ENCODE results near the gene LRRC15. TPM values are rescaled to one million over a fixed set of nuclear protein-coding genes. Genes with fewer than 3 reads are reported as not detected.

Gene LRRC15
- total and polyA plus RNA-seq, 2 donors from 2014 or later = 0.09 to 0.63 TPM

DNA sequence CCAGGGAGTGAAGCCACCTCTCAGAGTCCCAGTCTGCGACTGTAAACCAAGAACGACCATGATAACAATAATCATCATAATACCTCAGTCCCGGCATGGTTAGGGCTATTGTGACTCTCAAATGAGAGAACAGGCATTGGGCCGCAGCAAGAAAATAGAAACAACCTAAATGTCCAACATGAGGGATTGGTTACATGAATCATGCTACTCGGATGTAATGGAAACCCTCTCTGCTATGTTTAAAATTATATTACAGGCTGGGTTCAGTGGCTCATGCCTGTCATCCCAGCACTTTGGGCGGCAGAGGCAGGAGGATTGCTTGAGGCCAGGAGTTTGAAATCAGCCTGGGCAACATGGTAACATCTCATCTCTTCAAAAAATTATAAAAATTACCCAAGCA lies 21.2 kb downstream of the LRRC15 start:
- Histone ChIP-seq H3K27ac (ENCODE audit: low read depth in 2 of 2, low read length in 2 of 2) (no peak overlapping the region), H3K36me3 (ENCODE audit: control insufficient read depth in 2 of 3, insufficient read depth in 3 of 3, low read length in 3 of 3) (no peaks in the 10 kb centered on the region), H3K4me3 (ENCODE audit: low read length in 3 of 3) (no peak overlapping the region), H3K9ac (ENCODE audit: low read length in 3 of 3) (no peak overlapping the region), H3K4me1 (ENCODE audit: control insufficient read depth in 2 of 3, insufficient read depth in 2 of 3, low read depth in 1 of 3, low read length in 3 of 3) (no peaks in the 10 kb centered on the region), H3K27me3 (ENCODE audit: control insufficient read depth, insufficient read depth, low read length) (no peaks in the 10 kb centered on the region), H3K9me3 (ENCODE audit: control insufficient read depth in 2 of 3, insufficient read depth in 1 of 3, low read length in 3 of 3) (no peaks in the 10 kb centered on the region)
- FAIRE-seq (no peak), DNase-seq (no peak)
- intact Hi-C loops (cut with DNase I) = loop anchor here (10.0 kb wide), 1 partner anchor 46 kb away; the partner anchor contains the start of gene GP5
- TF ChIP-seq, protein P1, sequence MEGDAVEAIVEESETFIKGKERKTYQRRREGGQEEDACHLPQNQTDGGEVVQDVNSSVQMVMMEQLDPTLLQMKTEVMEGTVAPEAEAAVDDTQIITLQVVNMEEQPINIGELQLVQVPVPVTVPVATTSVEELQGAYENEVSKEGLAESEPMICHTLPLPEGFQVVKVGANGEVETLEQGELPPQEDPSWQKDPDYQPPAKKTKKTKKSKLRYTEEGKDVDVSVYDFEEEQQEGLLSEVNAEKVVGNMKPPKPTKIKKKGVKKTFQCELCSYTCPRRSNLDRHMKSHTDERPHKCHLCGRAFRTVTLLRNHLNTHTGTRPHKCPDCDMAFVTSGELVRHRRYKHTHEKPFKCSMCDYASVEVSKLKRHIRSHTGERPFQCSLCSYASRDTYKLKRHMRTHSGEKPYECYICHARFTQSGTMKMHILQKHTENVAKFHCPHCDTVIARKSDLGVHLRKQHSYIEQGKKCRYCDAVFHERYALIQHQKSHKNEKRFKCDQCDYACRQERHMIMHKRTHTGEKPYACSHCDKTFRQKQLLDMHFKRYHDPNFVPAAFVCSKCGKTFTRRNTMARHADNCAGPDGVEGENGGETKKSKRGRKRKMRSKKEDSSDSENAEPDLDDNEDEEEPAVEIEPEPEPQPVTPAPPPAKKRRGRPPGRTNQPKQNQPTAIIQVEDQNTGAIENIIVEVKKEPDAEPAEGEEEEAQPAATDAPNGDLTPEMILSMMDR (IDR thresholded peaks at IDR 0.05; ENCODE audit: borderline replicate concordance, extremely low read depth, insufficient read depth) = no peak

DNA sequence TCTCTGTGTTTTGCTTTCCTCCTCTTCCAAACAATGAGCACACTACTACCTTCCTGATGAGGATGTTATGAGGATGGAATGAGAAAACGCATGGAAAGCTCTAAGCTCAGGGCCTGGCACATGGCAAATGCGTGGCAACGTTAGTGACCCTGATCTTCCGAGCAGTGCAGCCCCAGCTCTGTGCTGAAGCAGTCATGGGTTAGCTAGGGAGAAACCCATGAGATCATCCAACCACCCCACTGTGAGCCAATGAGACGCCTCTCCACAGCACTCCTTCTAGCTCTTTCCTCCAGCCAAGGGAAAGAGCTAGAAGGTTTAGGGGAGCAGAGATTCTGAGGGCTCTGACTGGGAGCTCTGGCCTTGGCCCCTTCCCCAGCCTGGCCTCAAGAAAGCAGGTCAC lies 22.9 kb downstream of the LRRC15 start:
- H3K9me3 ChIP-seq (ENCODE audit: control insufficient read depth in 2 of 3, insufficient read depth in 1 of 3, low read length in 3 of 3) = no peaks in the 10 kb centered on the region
- no peaks in the 10 kb centered on the region for H3K27me3 ChIP-seq (ENCODE audit: control insufficient read depth, insufficient read depth, low read length)
- H3K4me1 ChIP-seq (ENCODE audit: control insufficient read depth in 2 of 3, insufficient read depth in 2 of 3, low read depth in 1 of 3, low read length in 3 of 3) = no peaks in the 10 kb centered on the region
- FAIRE-seq (no peak), DNase-seq (no peak)
- intact Hi-C loops (cut with DNase I) = loop anchor here (10.0 kb wide), 1 partner anchor 48 kb away; the partner anchor contains the start of gene GP5
- H3K4me3 ChIP-seq (ENCODE audit: low read length in 3 of 3) = no peak overlapping the region
- no peak overlapping the region for H3K27ac ChIP-seq (ENCODE audit: low read depth in 2 of 2, low read length in 2 of 2)
- no peaks in the 10 kb centered on the region for H3K36me3 ChIP-seq (ENCODE audit: control insufficient read depth in 2 of 3, insufficient read depth in 3 of 3, low read length in 3 of 3)
- no peak overlapping the region for H3K9ac ChIP-seq (ENCODE audit: low read length in 3 of 3)
- TF ChIP-seq, protein P1 (IDR thresholded peaks at IDR 0.05; ENCODE audit: borderline replicate concordance, extremely low read depth, insufficient read depth) = no peak

DNA sequence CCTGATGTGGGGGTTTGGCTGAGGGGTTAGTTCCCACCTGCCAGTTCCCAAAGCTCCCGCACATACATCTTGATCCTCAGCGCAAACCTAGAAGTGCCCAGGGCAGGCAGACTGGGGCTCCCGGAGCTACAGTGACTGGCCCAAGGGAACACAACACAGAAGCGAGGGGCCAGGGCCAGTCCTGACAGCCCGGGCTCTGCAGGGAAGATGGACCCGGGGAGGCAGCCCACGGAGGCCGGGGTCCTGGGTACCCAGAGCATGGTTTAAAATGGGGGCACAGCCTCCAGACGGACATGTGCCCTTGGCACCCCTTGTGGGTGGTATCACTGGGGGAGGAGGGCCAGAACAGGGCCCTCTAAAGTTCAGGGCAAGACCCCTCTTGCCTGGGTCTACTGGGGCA lies 23.5 kb downstream of the LRRC15 start:
- no peak for FAIRE-seq
- Histone ChIP-seq H3K27me3 (ENCODE audit: control insufficient read depth, insufficient read depth, low read length) (no peaks in the 10 kb centered on the region), H3K27ac (ENCODE audit: low read depth in 2 of 2, low read length in 2 of 2) (no peak overlapping the region), H3K4me1 (ENCODE audit: control insufficient read depth in 2 of 3, insufficient read depth in 2 of 3, low read depth in 1 of 3, low read length in 3 of 3) (no peaks in the 10 kb centered on the region), H3K36me3 (ENCODE audit: control insufficient read depth in 2 of 3, insufficient read depth in 3 of 3, low read length in 3 of 3) (no peaks in the 10 kb centered on the region), H3K9me3 (ENCODE audit: control insufficient read depth in 2 of 3, insufficient read depth in 1 of 3, low read length in 3 of 3) (no peaks in the 10 kb centered on the region), H3K9ac (ENCODE audit: low read length in 3 of 3) (no peak overlapping the region), H3K4me3 (ENCODE audit: low read length in 3 of 3) (no peak overlapping the region)
- intact Hi-C loops (cut with DNase I) = loop anchor here (10.0 kb wide), 1 partner anchor 49 kb away; the partner anchor contains the start of gene GP5
- DNase-seq = peak in 1 of 5 donors; percentile 56
- TF ChIP-seq, protein P1 (IDR thresholded peaks at IDR 0.05; ENCODE audit: borderline replicate concordance, extremely low read depth, insufficient read depth) = no peak

DNA sequence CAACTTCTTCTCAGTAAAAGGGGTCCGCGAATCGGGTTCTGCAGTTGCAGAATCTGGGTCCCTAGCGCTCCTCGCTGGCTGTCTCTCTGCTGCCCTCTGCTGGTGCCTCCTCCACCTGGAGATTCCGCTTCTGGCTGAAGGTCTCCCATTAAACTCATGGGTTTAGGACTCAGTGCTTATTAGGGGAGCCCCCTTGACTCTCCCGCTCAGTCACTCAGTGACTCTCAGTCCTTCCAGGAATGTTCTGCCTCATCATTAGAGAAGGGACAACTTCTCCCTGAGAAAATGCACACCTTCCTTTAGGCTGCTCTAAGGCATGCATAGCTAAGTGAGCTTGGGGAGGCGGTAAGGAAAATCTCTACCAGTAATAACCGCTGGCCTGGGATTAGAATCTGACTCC lies 25.5 kb downstream of the LRRC15 start:
- intact Hi-C loops (cut with DNase I) = loop anchor here (10.0 kb wide), 1 partner anchor 51 kb away; the partner anchor contains the start of gene GP5
- TF ChIP-seq, protein P1 (IDR thresholded peaks at IDR 0.05; ENCODE audit: borderline replicate concordance, extremely low read depth, insufficient read depth) = peak; percentile 82
- FAIRE-seq (no peak), DNase-seq (peak; percentile 82 to 88 (median 83))
- H3K36me3 ChIP-seq (ENCODE audit: control insufficient read depth in 2 of 3, insufficient read depth in 3 of 3, low read length in 3 of 3) = no peaks in the 10 kb centered on the region
- H3K9ac ChIP-seq (ENCODE audit: low read length in 3 of 3) = no peak overlapping the region
- no peak overlapping the region for H3K4me3 ChIP-seq (ENCODE audit: low read length in 3 of 3)
- no peaks in the 10 kb centered on the region for H3K9me3 ChIP-seq (ENCODE audit: control insufficient read depth in 2 of 3, insufficient read depth in 1 of 3, low read length in 3 of 3)
- no peaks in the 10 kb centered on the region for H3K4me1 ChIP-seq (ENCODE audit: control insufficient read depth in 2 of 3, insufficient read depth in 2 of 3, low read depth in 1 of 3, low read length in 3 of 3)
- no peak overlapping the region for H3K27ac ChIP-seq (ENCODE audit: low read depth in 2 of 2, low read length in 2 of 2)
- no peaks in the 10 kb centered on the region for H3K27me3 ChIP-seq (ENCODE audit: control insufficient read depth, insufficient read depth, low read length)
